IMR-90 (cell line): ENCODE data around the gene LIN7B.
"Not testable (repeated sequence)": the region's sequence is repeated elsewhere in the genome, so short reads cannot be mapped to it uniquely, and the experiment has no call there.

Experiments used
- CEBPB ChIP-seq: IDR thresholded peaks from 2 replicates; pipeline ENCODE4 v1.6.1; 2012; ENCODE audit warnings: low read depth, low read length, improper control_type of control experiment
- MAFK ChIP-seq: IDR thresholded peaks from 2 replicates; pipeline ENCODE4 v1.6.1; 2012; ENCODE audit warnings: low read depth, low read length, improper control_type of control experiment
- MAZ ChIP-seq: IDR thresholded peaks from 2 replicates; pipeline ENCODE4 v1.6.1; 2012; ENCODE audit warnings: low read depth, mild to moderate bottlenecking, low read length, improper control_type of control experiment, moderate library complexity, borderline replicate concordance
- POLR2A ChIP-seq: IDR thresholded peaks from 2 replicates; pipeline ENCODE4 v1.6.1; 2012; ENCODE audit warnings: mild to moderate bottlenecking, low read depth, low read length
- RAD21 ChIP-seq: IDR thresholded peaks from 2 replicates; pipeline ENCODE4 v1.6.1; 2012; ENCODE audit warnings: low read length, improper control_type of control experiment
- TF ChIP-seq, protein P1 (sequence below): conservative IDR thresholded peaks from 2 replicates; pipeline ENCODE4 v1.5.1; 2012; ENCODE audit warnings: mild to moderate bottlenecking, low read depth, low read length, improper control_type of control experiment
- TF ChIP-seq, protein P2 (sequence below): fragments of 150-350 bp; IDR thresholded peaks from 2 replicates; pipeline ENCODE4 v1.6.1; 2017; ENCODE audit warnings: mild to moderate bottlenecking, antibody characterized with exemption, low read length, low read depth
- TF ChIP-seq, protein P3 (sequence below): fragments of 150-350 bp; IDR thresholded peaks from 2 replicates; pipeline ENCODE4 v1.6.1; 2016; ENCODE audit warnings: low read depth, mild to moderate bottlenecking, low read length, moderate library complexity, borderline replicate concordance

DNA sequence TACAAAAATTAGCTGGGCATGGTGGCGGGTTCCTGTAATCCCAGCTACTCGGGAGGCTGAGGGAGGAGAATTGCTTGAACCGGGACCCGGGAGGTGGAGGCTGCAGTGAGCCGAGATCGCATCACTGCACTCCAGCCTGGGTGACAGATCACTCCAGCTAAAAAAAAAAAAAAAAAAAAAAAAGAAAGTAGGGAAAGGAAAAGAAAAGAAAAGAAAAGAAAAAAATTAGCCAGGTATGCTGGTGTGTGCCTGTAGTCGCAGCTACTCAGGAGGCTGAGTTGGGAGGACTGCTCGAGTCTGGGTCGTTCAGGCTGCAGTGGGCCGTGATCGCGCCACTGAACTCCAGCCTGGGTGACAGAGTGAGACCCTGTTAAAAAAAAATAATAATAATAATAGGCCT, 13.1 kb downstream of the LIN7B start:
- TF ChIP-seq POLR2A, RAD21, MAZ, MAFK, CEBPB: not testable (repeated sequence)
- TF ChIP-seq, protein P1, sequence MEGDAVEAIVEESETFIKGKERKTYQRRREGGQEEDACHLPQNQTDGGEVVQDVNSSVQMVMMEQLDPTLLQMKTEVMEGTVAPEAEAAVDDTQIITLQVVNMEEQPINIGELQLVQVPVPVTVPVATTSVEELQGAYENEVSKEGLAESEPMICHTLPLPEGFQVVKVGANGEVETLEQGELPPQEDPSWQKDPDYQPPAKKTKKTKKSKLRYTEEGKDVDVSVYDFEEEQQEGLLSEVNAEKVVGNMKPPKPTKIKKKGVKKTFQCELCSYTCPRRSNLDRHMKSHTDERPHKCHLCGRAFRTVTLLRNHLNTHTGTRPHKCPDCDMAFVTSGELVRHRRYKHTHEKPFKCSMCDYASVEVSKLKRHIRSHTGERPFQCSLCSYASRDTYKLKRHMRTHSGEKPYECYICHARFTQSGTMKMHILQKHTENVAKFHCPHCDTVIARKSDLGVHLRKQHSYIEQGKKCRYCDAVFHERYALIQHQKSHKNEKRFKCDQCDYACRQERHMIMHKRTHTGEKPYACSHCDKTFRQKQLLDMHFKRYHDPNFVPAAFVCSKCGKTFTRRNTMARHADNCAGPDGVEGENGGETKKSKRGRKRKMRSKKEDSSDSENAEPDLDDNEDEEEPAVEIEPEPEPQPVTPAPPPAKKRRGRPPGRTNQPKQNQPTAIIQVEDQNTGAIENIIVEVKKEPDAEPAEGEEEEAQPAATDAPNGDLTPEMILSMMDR: not testable (repeated sequence)
- TF ChIP-seq, protein P2, sequence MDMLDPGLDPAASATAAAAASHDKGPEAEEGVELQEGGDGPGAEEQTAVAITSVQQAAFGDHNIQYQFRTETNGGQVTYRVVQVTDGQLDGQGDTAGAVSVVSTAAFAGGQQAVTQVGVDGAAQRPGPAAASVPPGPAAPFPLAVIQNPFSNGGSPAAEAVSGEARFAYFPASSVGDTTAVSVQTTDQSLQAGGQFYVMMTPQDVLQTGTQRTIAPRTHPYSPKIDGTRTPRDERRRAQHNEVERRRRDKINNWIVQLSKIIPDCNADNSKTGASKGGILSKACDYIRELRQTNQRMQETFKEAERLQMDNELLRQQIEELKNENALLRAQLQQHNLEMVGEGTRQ: not testable (repeated sequence)
- TF ChIP-seq, protein P3, sequence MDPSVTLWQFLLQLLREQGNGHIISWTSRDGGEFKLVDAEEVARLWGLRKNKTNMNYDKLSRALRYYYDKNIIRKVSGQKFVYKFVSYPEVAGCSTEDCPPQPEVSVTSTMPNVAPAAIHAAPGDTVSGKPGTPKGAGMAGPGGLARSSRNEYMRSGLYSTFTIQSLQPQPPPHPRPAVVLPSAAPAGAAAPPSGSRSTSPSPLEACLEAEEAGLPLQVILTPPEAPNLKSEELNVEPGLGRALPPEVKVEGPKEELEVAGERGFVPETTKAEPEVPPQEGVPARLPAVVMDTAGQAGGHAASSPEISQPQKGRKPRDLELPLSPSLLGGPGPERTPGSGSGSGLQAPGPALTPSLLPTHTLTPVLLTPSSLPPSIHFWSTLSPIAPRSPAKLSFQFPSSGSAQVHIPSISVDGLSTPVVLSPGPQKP: not testable (repeated sequence)
